ENCODE results near the gene CELSR1. TPM values are rescaled to one million over a fixed set of nuclear protein-coding genes. Genes with fewer than 3 reads are reported as not detected.

CELSR1 gene
- total RNA-seq, 1 experiment from 2014 or later = 22.6 TPM

DNA sequence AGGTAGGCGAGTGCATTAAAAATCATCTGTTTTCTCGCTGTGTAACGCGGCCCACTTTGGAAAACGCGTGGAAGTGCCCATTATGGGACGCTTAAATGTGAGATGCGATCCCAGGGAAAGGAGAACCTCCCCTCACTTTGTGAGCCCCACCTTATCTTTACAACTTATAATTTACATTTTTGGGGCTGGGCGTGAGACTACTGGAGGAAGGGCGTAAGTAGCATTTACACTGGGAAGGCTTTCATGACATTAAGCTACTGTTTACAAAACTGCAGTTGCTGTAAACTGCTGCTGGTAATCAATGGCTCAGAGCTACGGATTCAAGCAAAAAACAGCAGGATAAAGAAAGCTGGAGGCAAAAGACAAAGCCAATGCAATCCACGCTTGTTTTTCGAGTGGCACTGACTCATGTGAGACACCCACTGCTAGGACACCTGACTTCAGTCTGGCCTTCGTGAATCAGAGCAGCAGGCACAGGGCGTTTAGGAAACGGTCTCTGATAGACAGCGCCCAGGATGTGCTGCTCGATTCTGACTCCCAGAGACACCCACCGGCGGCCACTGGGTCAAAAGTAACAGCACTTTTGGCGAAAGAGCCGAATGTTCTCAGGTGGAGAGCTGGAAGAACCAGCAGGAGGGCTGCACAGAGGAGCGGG is 123.6 kb downstream of the CELSR1 start:
- Histone ChIP-seq H4K20me1 (ENCODE audit: control insufficient read depth, insufficient read depth, insufficient read length) (no peaks in the 10 kb centered on the region), H2AFZ (ENCODE audit: low read length) (no peak overlapping the region), H3K9ac (ENCODE audit: extremely low read depth, insufficient read length, low read length) (no peak overlapping the region), H3K79me2 (ENCODE audit: insufficient read depth, low read length) (no peaks in the 10 kb centered on the region), H2BK15ac (ENCODE audit: low read depth, low read length) (no peak overlapping the region), H3K9me3 (ENCODE audit: control insufficient read depth, low read depth, low read length) (no peaks in the 10 kb centered on the region), H3T11ph (ENCODE audit: low read length) (no peak overlapping the region), H3K4ac (ENCODE audit: low read depth, low read length) (no peak overlapping the region), H2BK12ac (ENCODE audit: insufficient read length, low read depth, low read length) (no peak overlapping the region), H4K8ac (replicated peaks; ENCODE audit: insufficient read length, low read depth, low read length) (no peak overlapping the region), H4K91ac (ENCODE audit: insufficient read length, low read depth, low read length) (no peak overlapping the region), H3K27me3 (ENCODE audit: insufficient read depth, low read length) (no peaks in the 10 kb centered on the region), H3K23ac (ENCODE audit: insufficient read length, low read depth, low read length) (no peak overlapping the region), H3K18ac (ENCODE audit: insufficient read length, low read depth, low read length) (no peak overlapping the region), H2BK120ac (ENCODE audit: low read depth, low read length, poor library complexity, severe bottlenecking) (no peak overlapping the region), H3K27ac (ENCODE audit: insufficient read length, low read depth, low read length) (no peak overlapping the region), H3K23me2 (ENCODE audit: insufficient read length, low read depth, low read length, poor library complexity, severe bottlenecking) (no peaks in the 10 kb centered on the region), H3K4me1 (ENCODE audit: insufficient read depth, low read length) (no peaks in the 10 kb centered on the region), H4K5ac (ENCODE audit: insufficient read length, low read depth, low read length) (no peak overlapping the region), H2BK20ac (ENCODE audit: low read depth, low read length, poor library complexity, severe bottlenecking) (no peak overlapping the region), H2AK5ac (ENCODE audit: insufficient read length, low read length) (no peak overlapping the region), H3K4me2 (ENCODE audit: insufficient read depth, insufficient read length, low read length) (no peak overlapping the region), H3K56ac (ENCODE audit: insufficient read length, low read depth, low read length) (no peak overlapping the region), H3K79me1 (ENCODE audit: insufficient read depth, low read depth, low read length, poor library complexity, severe bottlenecking) (no peaks in the 10 kb centered on the region), H2BK5ac (ENCODE audit: insufficient read length, low read length) (no peak overlapping the region), H3K14ac (ENCODE audit: insufficient read depth, low read length) (no peak overlapping the region)
- TF ChIP-seq, protein P1, sequence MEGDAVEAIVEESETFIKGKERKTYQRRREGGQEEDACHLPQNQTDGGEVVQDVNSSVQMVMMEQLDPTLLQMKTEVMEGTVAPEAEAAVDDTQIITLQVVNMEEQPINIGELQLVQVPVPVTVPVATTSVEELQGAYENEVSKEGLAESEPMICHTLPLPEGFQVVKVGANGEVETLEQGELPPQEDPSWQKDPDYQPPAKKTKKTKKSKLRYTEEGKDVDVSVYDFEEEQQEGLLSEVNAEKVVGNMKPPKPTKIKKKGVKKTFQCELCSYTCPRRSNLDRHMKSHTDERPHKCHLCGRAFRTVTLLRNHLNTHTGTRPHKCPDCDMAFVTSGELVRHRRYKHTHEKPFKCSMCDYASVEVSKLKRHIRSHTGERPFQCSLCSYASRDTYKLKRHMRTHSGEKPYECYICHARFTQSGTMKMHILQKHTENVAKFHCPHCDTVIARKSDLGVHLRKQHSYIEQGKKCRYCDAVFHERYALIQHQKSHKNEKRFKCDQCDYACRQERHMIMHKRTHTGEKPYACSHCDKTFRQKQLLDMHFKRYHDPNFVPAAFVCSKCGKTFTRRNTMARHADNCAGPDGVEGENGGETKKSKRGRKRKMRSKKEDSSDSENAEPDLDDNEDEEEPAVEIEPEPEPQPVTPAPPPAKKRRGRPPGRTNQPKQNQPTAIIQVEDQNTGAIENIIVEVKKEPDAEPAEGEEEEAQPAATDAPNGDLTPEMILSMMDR (conservative IDR thresholded peaks at IDR 0.05) = no peak
- Mint-ChIP-seq H3K4me1 (peaks cover 10 to 13% of the 10 kb centered on the region in 2 experiments; a peak in 3 of 4 replicates), H3K27me3 (ENCODE audit: low read depth) (no peaks in the 10 kb centered on the region; the same call in 1 of the 2 replicates), H3K9me3 (no peaks in the 10 kb centered on the region), H3K36me3 (ENCODE audit: insufficient read depth in 1 of 3, low read depth in 3 of 3) (peaks cover 0 to 8% (median 4%) of the 10 kb centered on the region in 3 experiments; a peak in 2 of 7 replicates), H3K4me3 (no peak overlapping the region), H3K27ac (peak overlapping the region in 1 of 3 experiments; percentile 67; a peak in 2 of 7 replicates)
- no CpG with 5 or more reads among the region's 23 CpGs for WGBS (ENCODE audit: extremely low coverage, insufficient read length, low lambda C conversion rate)
- DNase-seq = no peak

Data from H9 (cell line).